ENCODE data around the gene UCHL1. TPM values are rescaled to one million over a fixed set of nuclear protein-coding genes. Genes with fewer than 3 reads are reported as not detected.

Gene UCHL1
- total RNA-seq (2016; rRNA removed; fragmentation: Illumina TruSeq; extraction: Trizol) (not detected in 2 replicates), polyA plus RNA-seq (2011; rRNA removed) (not detected in 2 replicates), polyA minus RNA-seq (2011; rRNA and poly(A)+ RNA removed; ENCODE audit: low replicate concordance) (not detected in 2 replicates), Bru-seq, nascent RNA (percentile 15 among the genes with signal in this experiment), BruChase-seq, experiment 1, labeled RNA remaining after a 6-hour chase (percentile 15 among the genes with signal in this experiment), BruChase-seq, experiment 2, labeled RNA remaining after a 2-hour chase (not detected)
- total RNA-seq (2016; cell fraction: cytosol; rRNA removed; fragmentation: Illumina TruSeq; extraction: Trizol; ENCODE audit: low read depth): not detected in 2 replicates
- 0.13 TPM in 1 of 2 replicates, not detected in the other for total RNA-seq (2016; cell fraction: insoluble cytoplasmic fraction; rRNA removed; fragmentation: Illumina TruSeq; extraction: Trizol)
- total RNA-seq (2016; cell fraction: membrane; rRNA removed; fragmentation: Illumina TruSeq; extraction: Trizol): not detected in 2 replicates
- not detected in 2 replicates for total RNA-seq (2016; cell fraction: nucleus; rRNA removed; fragmentation: Illumina TruSeq; extraction: Trizol)
- polyA plus RNA-seq (2011; cell fraction: cytosol; rRNA removed): 0.08 and 0.13 TPM in 2 replicates
- polyA plus RNA-seq (2011; cell fraction: nucleus; rRNA removed): 0.29 and 0.45 TPM in 2 replicates
- polyA plus RNA-seq (2012): not detected in 2 replicates
- polyA plus RNA-seq (2016; cell fraction: cytosol; fragmentation: Illumina TruSeq; extraction: Trizol; ENCODE audit: low read depth): not detected in 2 replicates
- polyA plus RNA-seq (2016; cell fraction: insoluble cytoplasmic fraction; fragmentation: Illumina TruSeq; extraction: Trizol; ENCODE audit: low read depth): not detected in 2 replicates
- polyA plus RNA-seq (2016; cell fraction: membrane; fragmentation: Illumina TruSeq; extraction: Trizol; ENCODE audit: low read depth): 0.21 TPM in 1 of 2 replicates, not detected in the other
- polyA plus RNA-seq (2016; cell fraction: nucleus; fragmentation: Illumina TruSeq; extraction: Trizol; ENCODE audit: insufficient read depth, low read depth): not detected in 2 replicates
- not detected in 2 replicates for polyA minus RNA-seq (2011; cell fraction: cytosol; rRNA and poly(A)+ RNA removed)
- polyA minus RNA-seq (2011; cell fraction: nucleus; rRNA and poly(A)+ RNA removed): not detected in 2 replicates
- long read RNA-seq, experiment 1: 0 reads
- long read RNA-seq, experiment 2, partial matches to known transcripts: 1 of 1 reads
- long read RNA-seq, experiment 2, other reads (novel, unspliced or antisense): 0 of 1 reads

- DNase-seq (ENCODE audit: low spot score) (no peak), ATAC-seq (peak; percentile 56), FAIRE-seq (no peak)
- H3K36me3 ChIP-seq (replicated peaks in 1 of 2; ENCODE audit: control insufficient read depth in 1 of 2, insufficient read depth in 2 of 2, low read length in 2 of 2): no peaks in the 10 kb centered on the region
- no peaks in the 10 kb centered on the region for H3K9me3 ChIP-seq (ENCODE audit: low read length)
- no peak for TF ChIP-seq BORCS8-MEF2B (CRISPR knock-in tag; IDR thresholded peaks at IDR 0.05)
- TF ChIP-seq MTF2 (CRISPR knock-in tag; IDR thresholded peaks at IDR 0.05; ENCODE audit: borderline replicate concordance): no peak
- peak; percentile 58; the same call in 1 of the 2 replicates for TF ChIP-seq ZBTB33 (CRISPR knock-in tag; IDR thresholded peaks at IDR 0.05)
- intact Hi-C loops (cut with micrococcal nuclease; ENCODE audit: unreplicated experiment): no loop called here
- no peak within 1 kb of the TSS for H3K27ac ChIP-seq (ENCODE audit: extremely low read length, insufficient read depth, low read length)
- ChIA-PET CTCF (ENCODE audit: low intra/inter-chr PET ratio, low total read pairs) (no interaction called here), POLR2A (no interaction called here)
- H3K79me2 ChIP-seq (ENCODE audit: insufficient read depth, low read length): no peaks in the 10 kb centered on the region
- H3K4me3 ChIP-seq (replicated peaks in 1 of 3; ENCODE audit: insufficient read depth in 1 of 3, low read depth in 2 of 3, low read length in 3 of 3): peak within 1 kb of the TSS in 2 of 3 experiments; percentile 16 to 54; a peak in 3 of 6 replicates
- BruUV-seq (replicated peaks): no TSS peak
- peak within 1 kb of the TSS; percentile 62 for H3K4me2 ChIP-seq (ENCODE audit: low read depth, low read length)
- no peaks in the 10 kb centered on the region for H4K20me1 ChIP-seq (ENCODE audit: insufficient read depth, low read length)
- H3K27me3 ChIP-seq (ENCODE audit: control insufficient read depth in 1 of 2, insufficient read depth in 2 of 2, low read length in 2 of 2): peaks cover 5 to 47% of the 10 kb centered on the region in 2 experiments
- WGBS (ENCODE audit: low lambda C conversion rate): 27% methylated on average over 27 of the region's 55 CpGs
- H3K4me1 ChIP-seq (ENCODE audit: insufficient read depth, low read length): no peaks in the 10 kb centered on the region
- in situ Hi-C loops (cut with HindIII; ENCODE audit: extremely low pct_ligation_motif_present, low pct_unique_long_range_greater_than_20kb): no loop called here
- H3K9ac ChIP-seq (ENCODE audit: insufficient read depth, low read depth, low read length): no peak within 1 kb of the TSS
- no peak within 1 kb of the TSS for H2AFZ ChIP-seq (ENCODE audit: low read length)
Measured at GRCh38 chr4:41256740-41257256, at the start of gene UCHL1. Gene UCHL1, plus strand, starts transcription at chr4:41256928. Its CDS starts 49 bp downstream, at chr4:41256977.
